IPS DF 4.7 (cell line): ENCODE measurements around the gene ADAT2.

Source experiments
- DNase-seq: peaks from one replicate; pipeline ENCODE4 v3.0.0-alpha.2; 2013; ENCODE audit warnings: low spot score; ENCODE audit errors: extremely low read depth

ADAT2 gene

DNA sequence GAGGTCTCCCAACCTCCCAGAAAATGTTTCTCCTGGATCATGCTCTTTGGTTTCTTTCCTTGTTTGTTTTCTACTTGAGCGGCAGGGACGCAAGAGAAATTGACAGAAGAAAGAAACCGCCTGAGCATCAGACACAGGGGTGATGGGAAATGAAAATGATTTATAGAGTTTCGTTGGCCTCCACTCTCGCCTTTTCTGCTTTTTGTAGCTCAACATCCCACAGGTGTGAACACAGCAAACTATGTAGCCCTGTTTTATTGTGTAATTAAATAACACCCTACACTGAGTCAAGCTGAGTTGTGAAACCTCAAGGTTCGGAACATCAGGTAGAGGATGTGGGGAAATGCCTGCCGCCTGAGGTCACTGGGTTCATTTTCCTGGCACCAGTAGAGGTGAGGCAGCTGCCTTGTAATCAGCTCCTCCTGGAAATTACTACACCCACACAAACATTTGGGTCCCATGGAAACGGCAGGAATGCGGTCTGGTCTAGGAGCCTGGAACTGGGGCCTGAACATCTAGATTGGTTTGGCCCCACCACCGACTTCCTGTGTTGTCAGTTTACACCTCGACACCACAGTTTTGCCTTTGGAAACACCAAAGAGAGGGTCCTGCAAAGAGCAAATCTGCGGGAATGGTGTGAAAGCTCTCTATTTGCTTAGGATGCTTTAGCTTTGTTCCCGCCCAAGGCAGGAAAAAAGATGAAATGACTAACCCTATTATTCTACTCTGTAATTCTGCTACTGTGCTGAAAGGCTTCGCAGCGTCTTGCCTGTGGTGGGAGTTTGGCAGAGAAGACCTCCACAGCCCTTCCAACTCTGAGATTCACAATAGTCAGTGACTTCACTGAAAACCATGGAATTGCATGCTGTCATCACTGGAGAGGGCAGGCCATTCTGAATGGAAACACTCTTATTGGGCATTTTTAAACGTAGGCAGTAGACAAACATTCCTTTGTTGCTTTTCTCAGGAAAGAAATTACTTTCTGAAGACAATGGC is 53.0 kb downstream of the ADAT2 start:
- DNase-seq = peak; percentile 33

GRCh38 chr6:143396497-143397226 is 53.8 kb downstream of the ADAT2 start:
- no peak for DNase-seq

- no peak for DNase-seq
These were observed 54.8 kb downstream of the ADAT2 start for GRCh38 chr6:143395699-143396098.

DNA sequence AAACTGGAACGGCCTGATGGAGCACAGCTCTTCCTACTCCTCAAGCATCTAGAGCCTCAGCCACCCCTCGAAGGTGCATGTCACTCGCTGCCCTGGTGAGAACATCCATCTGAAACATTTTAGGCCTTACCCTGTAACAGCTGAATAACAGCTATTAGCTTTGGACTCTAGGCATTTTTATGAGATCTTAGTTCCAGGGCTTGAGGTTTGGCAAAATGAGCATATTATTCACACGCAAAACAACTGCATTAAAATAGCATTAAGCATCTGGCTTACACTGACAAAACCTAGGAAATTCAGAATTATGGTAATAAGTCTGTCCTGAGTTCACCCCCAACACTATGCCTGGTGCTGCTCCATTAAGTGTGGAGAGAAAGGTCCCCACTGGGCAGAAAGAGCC is 56.1 kb downstream of the ADAT2 start:
- DNase-seq = no peak

DNA sequence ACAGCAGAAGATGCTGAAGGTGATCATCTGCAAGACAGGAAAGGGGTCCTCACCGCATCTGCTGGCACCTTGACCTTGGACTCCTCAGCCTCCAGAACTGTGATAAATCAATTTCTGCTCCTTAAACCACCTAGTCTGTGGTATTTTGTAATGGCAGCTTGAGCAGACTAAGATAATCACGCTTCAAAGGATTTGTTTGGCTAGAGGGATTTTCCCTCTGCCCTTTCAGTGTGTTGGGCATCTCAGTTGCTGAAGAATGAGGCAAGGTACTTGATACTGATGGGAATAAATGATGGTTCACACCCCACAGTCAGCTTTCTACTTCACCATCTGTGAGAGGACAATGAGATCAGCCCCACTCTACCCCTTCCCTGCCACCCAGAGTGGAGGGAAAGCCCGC is 60.2 kb downstream of the ADAT2 start:
- DNase-seq = no peak

GRCh38 chr6:143385636-143386035 is 64.9 kb downstream of the ADAT2 start:
- no peak for DNase-seq

GRCh38 chr6:143376861-143377260 is 73.6 kb downstream of the ADAT2 start:
- DNase-seq = no peak

DNA sequence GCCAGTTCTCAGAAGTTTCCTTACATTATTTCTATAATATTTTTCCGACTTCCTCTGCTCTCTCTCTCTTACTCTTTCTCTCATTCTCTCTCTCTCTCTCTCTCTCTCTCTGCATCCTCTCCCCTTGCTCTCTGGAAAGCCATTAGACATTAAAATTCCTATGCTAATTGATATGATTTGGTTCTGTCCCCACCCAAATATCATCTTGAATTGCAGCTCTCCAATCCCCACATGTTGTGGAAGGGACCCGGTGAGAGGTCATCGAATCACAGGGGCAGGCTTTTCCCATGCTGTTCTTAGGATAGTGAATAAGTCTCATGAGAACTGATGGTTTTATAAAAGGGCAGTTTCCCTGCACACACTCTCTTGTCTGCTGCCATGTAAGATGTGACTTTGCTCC is 74.1 kb downstream of the ADAT2 start:
- no peak for DNase-seq

DNA sequence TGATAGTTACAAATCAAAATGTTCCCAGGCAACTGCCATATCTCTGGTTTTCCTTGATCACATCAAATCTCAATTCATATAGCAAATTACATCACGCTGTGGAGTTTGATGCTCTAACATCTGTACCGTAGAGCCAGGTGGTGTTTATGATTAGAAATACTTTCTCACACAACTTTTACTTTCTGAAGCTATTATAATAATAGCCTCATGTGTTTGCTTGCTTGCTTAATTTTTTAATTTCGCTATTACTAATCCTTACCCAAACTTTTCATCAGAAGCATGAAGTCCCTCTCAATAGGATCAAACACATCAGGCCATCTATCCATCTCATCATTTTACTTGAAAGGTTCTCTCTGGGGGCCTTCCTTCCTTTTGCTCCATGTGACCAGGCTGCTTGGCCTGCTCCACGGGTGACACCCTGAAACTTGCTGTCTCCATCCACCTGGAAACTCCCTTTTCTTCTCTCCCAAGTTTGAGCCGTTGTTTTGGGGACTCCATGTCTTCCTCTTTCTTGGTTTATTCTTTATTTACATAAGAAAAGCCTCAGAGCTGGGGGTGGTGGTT is 75.4 kb downstream of the ADAT2 start:
- DNase-seq = no peak

DNA sequence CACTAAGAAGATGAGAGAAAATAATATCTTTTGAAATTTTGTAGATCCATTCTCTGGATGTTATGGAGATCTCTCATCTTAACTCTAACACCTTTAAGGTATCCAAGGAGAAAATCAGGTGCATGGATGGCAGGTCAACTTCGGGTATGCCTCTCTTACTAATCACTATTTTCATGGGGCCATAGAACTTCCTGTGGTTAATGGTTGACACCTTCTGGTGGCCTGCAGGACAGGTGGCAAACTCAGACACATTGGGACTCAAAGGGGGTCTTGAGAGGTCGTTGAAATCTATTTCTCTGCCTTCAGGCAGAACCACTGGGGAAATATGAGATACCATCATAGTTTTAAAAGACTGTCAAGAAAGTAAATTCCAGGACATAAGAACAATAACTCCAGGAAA is 76.5 kb downstream of the ADAT2 start:
- no peak for DNase-seq
